CD14-positive monocyte (primary cell): ENCODE results near the gene C9orf43. TPM values are rescaled to one million over a fixed set of nuclear protein-coding genes. Genes with fewer than 3 reads are reported as not detected.
A peak's percentile ranks its signal among the peaks of the same experiment; 100 is the strongest.

ENCODE experiments used
- DNase-seq, 3 donors: peaks; one replicate each; pipeline ENCODE4 v3.0.0-alpha.2; 2011 to 2022
- H2AFZ ChIP-seq: 2 replicates; pipeline ENCODE4 v1.6.0; 2012; ENCODE audit warnings: mild to moderate bottlenecking, low read depth, low read length, inconsistent platforms; ENCODE audit not compliant: insufficient read depth, poor library complexity, severe bottlenecking
- H3K27ac ChIP-seq, 2 donors: 1 replicate in 1 of 2; 2 replicates in 1 of 2; pipeline ENCODE4 v1.5.1; 2012 to 2013; ENCODE audit warnings: low read length in 2 of 2, control low read depth in 1 of 2, inconsistent platforms in 1 of 2, low read depth in 1 of 2, mild to moderate bottlenecking in 1 of 2
- H3K27me3 ChIP-seq, 2 donors: one replicate each; pipeline versions ENCODE4 v1.6.0 to v1.6.1; 2011 to 2013; ENCODE audit warnings: low read length in 2 of 2; ENCODE audit not compliant: control insufficient read depth in 2 of 2, insufficient read depth in 2 of 2
- H3K36me3 ChIP-seq, 2 donors: replicated peaks in 1 of 2; 1 replicate in 1 of 2; 2 replicates in 1 of 2; pipeline versions ENCODE4 v1.5.1 to v1.6.1; 2012 to 2013; ENCODE audit warnings: low read length in 2 of 2, control low read depth in 1 of 2, inconsistent platforms in 1 of 2, mild to moderate bottlenecking in 1 of 2; ENCODE audit not compliant: insufficient read depth in 2 of 2, control insufficient read depth in 1 of 2
- H3K4me1 ChIP-seq, 2 donors: 1 replicate in 1 of 2; 2 replicates in 1 of 2; pipeline versions ENCODE4 v1.5.1 to v1.6.1; 2012 to 2013; ENCODE audit warnings: low read length in 2 of 2, control low read depth in 1 of 2, inconsistent platforms in 1 of 2, mild to moderate bottlenecking in 1 of 2, moderate library complexity in 1 of 2; ENCODE audit not compliant: insufficient read depth in 2 of 2, control insufficient read depth in 1 of 2
- H3K4me2 ChIP-seq: replicated peaks from 2 replicates; pipeline ENCODE3; 2012; ENCODE audit warnings: low read length, moderate library complexity, mild to moderate bottlenecking; ENCODE audit not compliant: poor library complexity, severe bottlenecking; ENCODE audit errors: extremely low read depth
- H3K4me3 ChIP-seq, 3 experiments: fragments of 200-600 bp in 1 of 3; sonication (generic) in 1 of 3; replicated peaks in 1 of 3; 1 replicate in 2 of 3; 2 replicates in 1 of 3; pipeline ENCODE4 v1.5.1; 2011 to 2013; ENCODE audit warnings: low read length in 3 of 3, mild to moderate bottlenecking in 3 of 3, control low read depth in 2 of 3, low read depth in 2 of 3, inconsistent platforms in 1 of 3, moderate library complexity in 1 of 3
- H3K79me2 ChIP-seq: 2 replicates; pipeline ENCODE4 v1.6.0; 2012; ENCODE audit warnings: mild to moderate bottlenecking, control low read depth, inconsistent platforms, low read length, moderate library complexity; ENCODE audit not compliant: insufficient read depth
- H3K9ac ChIP-seq: 2 replicates; pipeline ENCODE4 v1.6.0; 2017; ENCODE audit warnings: low read length, mild to moderate bottlenecking; ENCODE audit not compliant: insufficient read depth, poor library complexity, severe bottlenecking
- H3K9me3 ChIP-seq, 2 donors: replicated peaks in 1 of 2; 1 replicate in 1 of 2; 2 replicates in 1 of 2; pipeline versions ENCODE4 v1.5.1 to v1.6.1; 2012 to 2013; ENCODE audit warnings: low read length in 2 of 2, control low read depth in 1 of 2; ENCODE audit not compliant: control insufficient read depth in 1 of 2, insufficient read depth in 1 of 2
- H4K20me1 ChIP-seq: 2 replicates; pipeline ENCODE4 v1.6.0; 2012; ENCODE audit warnings: mild to moderate bottlenecking, low read length, control low read depth, moderate library complexity; ENCODE audit not compliant: insufficient read depth
- H3K27ac Mint-ChIP-seq, 7 donors: one replicate each; pipeline ENCODE4 v1.8.0; 2020; ENCODE audit warnings: mild to moderate bottlenecking in 7 of 7, mixed read lengths in 7 of 7, moderate library complexity in 6 of 7, inconsistent platforms in 2 of 7
- H3K27me3 Mint-ChIP-seq, 3 donors: one replicate each; pipeline ENCODE4 v1.8.0; 2021 to 2022; ENCODE audit warnings: low read depth in 3 of 3, mild to moderate bottlenecking in 3 of 3, mixed read lengths in 3 of 3, moderate library complexity in 3 of 3, inconsistent platforms in 1 of 3
- H3K36me3 Mint-ChIP-seq, 2 donors: one replicate each; pipeline ENCODE4 v1.8.0; 2020; ENCODE audit warnings: mixed read lengths in 2 of 2, inconsistent platforms in 1 of 2, mild to moderate bottlenecking in 1 of 2
- H3K4me1 Mint-ChIP-seq: one replicate; pipeline ENCODE4 v1.8.0; 2020; ENCODE audit warnings: mild to moderate bottlenecking, mixed read lengths
- H3K4me3 Mint-ChIP-seq, 2 donors: one replicate each; pipeline ENCODE4 v1.8.0; 2020; ENCODE audit warnings: mild to moderate bottlenecking in 2 of 2, mixed read lengths in 2 of 2, moderate library complexity in 1 of 2
- H3K9me3 Mint-ChIP-seq, 7 donors: one replicate each; pipeline ENCODE4 v1.8.0; 2020 to 2022; ENCODE audit warnings: mixed read lengths in 7 of 7, mild to moderate bottlenecking in 6 of 7, moderate library complexity in 6 of 7, inconsistent platforms in 2 of 7
- CTCF ChIP-seq: fragments of 200-600 bp; IDR thresholded peaks from one replicate; pipeline ENCODE4 v1.8.0; 2022; ENCODE audit warnings: antibody characterized with exemption, mild to moderate bottlenecking
- WGBS: methylation state at CpG from one replicate; pipeline ENCODE4 v1.1.5; 2013; ENCODE audit warnings: missing lambda C conversion rate; ENCODE audit not compliant: insufficient coverage; 5-methylcytosine and 5-hydroxymethylcytosine counted together
- intact Hi-C, 2 donors: fragments of 100-400 bp; cut with micrococcal nuclease; formaldehyde crosslinking; loops; one replicate each; pipeline versions ENCODE4 v1.15.0 to v1.15.1; 2023
- polyA plus RNA-seq, 3 donors: library from polyadenylated mRNA; depleted of rRNA in 1 of 3; unstranded in 2 of 3; stranded (reverse) in 1 of 3; fragments of 300-500 nt in 2 of 3; fragments of >200 nt in 1 of 3; fragmentation: Illumina TruSeq in 2 of 3; gene quantifications; 1 replicate in 2 of 3; 2 replicates in 1 of 3; pipeline ENCODE4 v1.2.3, GENCODE V29; 2012 to 2021

C9orf43 gene
- polyA plus RNA-seq, 3 donors: 0.17 TPM; not detected in 2

DNA sequence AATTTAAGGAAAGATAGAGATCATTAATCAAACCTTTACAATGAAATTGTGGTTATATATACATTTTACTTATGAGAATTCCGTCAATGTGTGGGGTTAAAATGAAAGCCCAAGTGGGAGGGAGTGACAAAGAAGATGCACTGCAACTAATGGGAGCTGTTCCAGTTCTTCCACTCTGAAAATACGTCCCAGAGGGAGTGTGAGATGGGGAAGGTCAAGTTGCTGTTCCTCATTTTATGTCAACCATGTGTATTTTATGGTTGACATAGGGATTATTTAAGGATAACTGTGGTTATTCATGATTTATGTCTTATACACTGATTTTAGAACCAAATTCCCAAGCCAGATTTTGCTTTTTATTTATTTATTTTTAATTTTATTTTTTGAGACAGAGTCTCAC, 38.8 kb downstream of the C9orf43 start:
- peaks cover 0 to 1% (median 0%) of the 10 kb centered on the region in 7 donors for H3K9me3 Mint-ChIP-seq
- Histone ChIP-seq H3K27me3 (no peaks in the 10 kb centered on the region), H3K9me3 (no peaks in the 10 kb centered on the region), H2AFZ (no peak overlapping the region), H3K4me1 (no peaks in the 10 kb centered on the region), H3K4me2 (no peak overlapping the region), H3K9ac (no peak overlapping the region), H3K4me3 (no peak overlapping the region), H4K20me1 (no peaks in the 10 kb centered on the region), H3K36me3 (no peaks in the 10 kb centered on the region), H3K27ac (no peak overlapping the region), H3K79me2 (no peaks in the 10 kb centered on the region)
- H3K4me1 Mint-ChIP-seq: no peaks in the 10 kb centered on the region
- DNase-seq: no peak
- no peak for TF ChIP-seq CTCF
- WGBS: 0% methylated on average over 1 of the region's 2 CpGs
- no peak overlapping the region for H3K4me3 Mint-ChIP-seq
- intact Hi-C loops: loop anchor here (5.0 to 10.0 kb wide), 2 partner anchors 135 to 138 kb away; no protein-coding TSS in a partner anchor
- no peaks in the 10 kb centered on the region for H3K36me3 Mint-ChIP-seq
- no peaks in the 10 kb centered on the region for H3K27me3 Mint-ChIP-seq
- H3K27ac Mint-ChIP-seq: no peak overlapping the region

- no peaks in the 10 kb centered on the region for H3K27me3 ChIP-seq
- Mint-ChIP-seq H3K4me3 (no peak overlapping the region), H3K36me3 (no peaks in the 10 kb centered on the region), H3K27ac (peak overlapping the region in 1 of 7 donors; percentile 73), H3K9me3 (peaks cover 0 to 1% (median 0%) of the 10 kb centered on the region in 7 donors), H3K4me1 (peaks cover 17% of the 10 kb centered on the region), H3K27me3 (no peaks in the 10 kb centered on the region)
- no peak for DNase-seq
- no peaks in the 10 kb centered on the region for H3K79me2 ChIP-seq
- intact Hi-C loops: no loop called here
- no peak overlapping the region for H3K4me2 ChIP-seq
- H3K9ac ChIP-seq: no peak overlapping the region
- H2AFZ ChIP-seq: no peak overlapping the region
- no peak for TF ChIP-seq CTCF
- no peaks in the 10 kb centered on the region for H3K36me3 ChIP-seq
- H4K20me1 ChIP-seq: no peaks in the 10 kb centered on the region
- WGBS: no CpG with 5 or more reads among the region's 4 CpGs
- no peaks in the 10 kb centered on the region for H3K4me1 ChIP-seq
- no peak overlapping the region for H3K4me3 ChIP-seq
- no peak overlapping the region for H3K27ac ChIP-seq
- H3K9me3 ChIP-seq: no peaks in the 10 kb centered on the region
Observed at GRCh38 chr9:113452113-113452605, 41.6 kb downstream of the C9orf43 start.
